Stimulated activated CD8-positive, alpha-beta memory T cell treated with anti-CD3 and anti-CD28 coated beads, Interleukin-7, amount 100 ng/mL, for 24 hours (primary cell): ENCODE measurements around the gene GALM.
"Not testable (repeated sequence)": the region's sequence is repeated elsewhere in the genome, so short reads cannot be mapped to it uniquely, and the experiment has no call there.

Source experiments
- DNase-seq: peaks from one replicate; pipeline ENCODE4 v3.0.0-alpha.2; 2020; ENCODE audit warnings: low read depth

GALM gene

DNA sequence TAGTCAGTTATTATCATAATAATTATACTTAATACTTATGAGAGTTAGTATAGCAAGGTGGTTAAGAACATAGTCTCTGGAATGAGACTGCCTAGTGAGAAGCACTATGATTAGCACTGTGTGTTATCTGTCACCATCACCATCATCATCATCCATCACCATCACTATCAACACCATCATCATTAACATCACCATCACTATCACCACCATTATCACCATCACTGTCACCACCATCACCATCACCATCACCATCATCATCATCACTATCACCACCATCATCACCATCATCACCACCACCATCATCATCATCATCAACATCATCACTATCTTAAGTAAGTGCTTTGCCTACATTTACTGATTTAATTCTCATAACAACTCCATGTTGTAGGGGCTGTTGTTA is 45.6 kb downstream of the GALM start:
- no peak for DNase-seq

DNA sequence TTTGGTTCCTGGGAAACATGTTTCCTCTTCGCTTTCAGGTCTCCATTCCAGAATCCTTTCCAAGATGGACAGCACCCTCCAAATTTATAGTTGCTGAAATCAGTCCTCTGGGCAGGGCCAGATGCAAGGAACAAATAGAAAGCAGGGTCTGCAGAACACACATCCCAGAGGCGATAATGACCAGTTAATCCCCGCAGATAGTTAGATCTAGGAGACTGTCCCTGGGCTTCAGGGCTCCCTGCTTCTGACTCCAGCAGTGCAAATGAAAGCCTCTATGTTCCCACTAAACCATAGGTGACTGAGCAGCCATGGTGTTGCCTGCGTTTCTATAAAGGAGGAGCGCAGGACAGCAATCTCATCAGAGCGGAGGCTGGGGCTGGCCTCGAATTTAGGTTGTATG is 46.5 kb downstream of the GALM start:
- DNase-seq, result no peak

DNA sequence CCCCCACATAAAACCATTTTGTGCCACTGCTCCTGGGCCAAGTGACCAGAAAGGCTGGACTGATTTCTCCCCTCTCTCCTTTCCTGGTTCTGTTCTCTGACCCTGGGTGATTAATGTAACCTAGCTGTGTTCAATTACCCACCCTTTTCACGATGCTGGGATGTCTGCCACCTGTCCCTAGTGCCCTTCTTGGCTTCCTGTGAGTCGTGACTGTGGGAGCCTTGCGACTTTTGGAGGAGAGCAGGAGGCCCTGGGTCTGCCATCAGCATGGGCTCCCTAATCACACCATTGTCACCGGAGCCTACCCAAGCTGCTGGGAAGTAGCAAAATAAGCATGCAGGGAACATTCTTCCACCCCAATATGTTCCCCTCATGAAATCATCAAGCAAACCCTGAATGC is 47.0 kb downstream of the GALM start:
- DNase-seq, result no peak

DNA sequence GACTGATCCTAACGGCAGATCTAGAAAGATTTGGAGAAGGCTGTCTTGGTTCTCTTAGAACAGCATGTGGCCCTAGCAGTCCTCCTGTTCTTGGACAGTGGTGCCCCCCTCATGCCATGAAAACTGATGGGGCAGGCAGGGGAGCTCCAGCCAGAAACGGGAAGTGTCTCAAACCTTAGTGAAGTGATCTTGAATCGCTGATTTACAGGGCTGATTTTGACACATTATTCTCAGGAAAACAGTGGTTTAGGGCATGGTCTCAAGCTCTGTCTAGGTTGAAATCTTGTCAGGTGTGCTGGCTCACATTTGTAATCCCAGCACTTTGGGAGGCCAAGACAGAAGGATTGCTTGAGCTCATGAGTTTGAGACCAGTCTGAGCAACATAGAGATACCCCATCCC is 47.4 kb downstream of the GALM start:
- DNase-seq, result no peak

GRCh38 chr2:38714941-38715340 is 49.0 kb downstream of the GALM start:
- DNase-seq, result not testable (repeated sequence)

DNA sequence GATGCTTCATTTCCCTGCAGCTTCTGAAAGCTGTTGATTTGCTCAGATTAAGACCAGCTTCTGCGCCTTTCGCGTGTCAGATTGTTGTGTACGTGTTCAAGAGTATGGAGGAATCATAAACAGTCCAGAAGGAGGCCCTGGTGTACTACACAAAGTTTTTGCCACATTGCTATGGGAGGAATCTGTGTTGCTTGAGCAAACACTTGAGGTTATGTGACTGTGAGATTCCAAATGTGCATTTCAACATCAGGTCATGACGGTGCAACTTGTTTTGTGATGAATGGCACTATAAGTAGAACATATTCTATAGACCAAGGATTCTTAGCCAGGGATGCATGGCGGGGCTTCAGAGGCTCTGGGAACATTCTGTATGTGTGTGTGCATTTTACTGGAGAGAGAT is 50.3 kb downstream of the GALM start:
- DNase-seq, result no peak

DNA sequence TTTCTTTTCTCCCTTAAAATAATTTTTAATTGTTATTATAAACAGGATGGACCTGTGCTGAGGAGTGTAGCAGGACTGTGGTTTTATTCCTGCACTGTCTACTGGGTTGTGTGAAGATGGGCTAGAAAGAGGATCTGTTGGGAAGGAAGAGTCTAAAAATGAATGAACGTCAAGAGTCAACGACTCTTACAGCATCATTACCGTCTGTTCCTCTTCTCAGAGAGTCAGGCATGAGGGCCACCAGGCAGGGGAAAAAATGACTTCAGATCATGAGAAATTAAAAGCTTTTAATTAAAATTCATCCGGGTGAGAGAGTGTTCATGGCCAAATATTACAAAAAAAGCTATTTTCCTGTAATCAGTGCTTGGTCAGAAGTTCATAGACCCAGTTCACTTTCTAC is 52.7 kb downstream of the GALM start:
- no peak for DNase-seq

DNA sequence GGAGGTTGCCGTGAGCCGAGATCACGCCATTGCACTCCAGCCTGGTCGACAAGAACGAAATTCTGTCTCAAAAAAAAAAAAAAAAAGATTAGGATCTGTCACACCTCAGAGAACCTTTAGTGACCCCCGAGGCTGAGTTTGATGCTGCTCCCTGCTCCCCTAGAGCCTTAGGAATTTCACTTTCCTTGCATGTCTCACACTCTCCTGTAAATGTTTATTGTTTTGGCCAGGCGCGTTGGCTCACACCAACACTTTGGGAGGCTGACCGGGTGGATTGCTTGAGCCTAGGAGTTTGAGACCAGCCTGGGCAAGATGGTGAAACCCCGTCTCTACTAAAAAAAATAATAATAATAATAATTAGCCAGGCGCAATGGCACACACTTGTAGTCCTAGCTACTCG is 53.8 kb downstream of the GALM start:
- DNase-seq, result no peak

DNA sequence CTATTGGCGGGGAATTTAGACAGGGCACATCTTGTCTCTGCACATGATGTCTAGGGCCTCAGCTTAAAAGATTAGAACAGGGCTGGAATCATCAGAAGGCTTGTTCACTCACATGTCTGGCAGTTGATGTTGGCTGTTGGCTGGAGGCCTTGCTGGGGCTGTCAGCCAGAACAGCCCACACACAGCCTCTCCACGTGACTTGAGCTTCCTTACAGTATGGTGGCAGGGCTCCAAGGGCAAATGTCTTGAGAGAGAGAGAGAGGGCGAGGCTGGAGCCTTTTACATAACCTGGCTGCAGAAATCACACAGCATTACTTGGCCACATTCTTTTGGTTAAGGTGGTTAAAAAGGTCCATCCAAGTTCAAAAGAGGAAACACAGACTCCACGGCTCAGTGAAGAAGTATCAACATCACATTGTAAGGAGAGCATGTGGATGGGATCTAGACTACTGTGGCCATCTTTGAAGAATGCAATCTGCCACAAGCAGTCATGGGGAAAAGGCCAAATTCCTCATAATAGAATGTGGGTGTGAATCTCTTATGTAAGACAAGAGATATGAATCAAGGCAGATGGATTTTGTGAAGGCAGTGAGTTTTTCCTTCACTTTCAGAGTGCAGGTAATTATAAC is 54.8 kb downstream of the GALM start:
- DNase-seq, result no peak

DNA sequence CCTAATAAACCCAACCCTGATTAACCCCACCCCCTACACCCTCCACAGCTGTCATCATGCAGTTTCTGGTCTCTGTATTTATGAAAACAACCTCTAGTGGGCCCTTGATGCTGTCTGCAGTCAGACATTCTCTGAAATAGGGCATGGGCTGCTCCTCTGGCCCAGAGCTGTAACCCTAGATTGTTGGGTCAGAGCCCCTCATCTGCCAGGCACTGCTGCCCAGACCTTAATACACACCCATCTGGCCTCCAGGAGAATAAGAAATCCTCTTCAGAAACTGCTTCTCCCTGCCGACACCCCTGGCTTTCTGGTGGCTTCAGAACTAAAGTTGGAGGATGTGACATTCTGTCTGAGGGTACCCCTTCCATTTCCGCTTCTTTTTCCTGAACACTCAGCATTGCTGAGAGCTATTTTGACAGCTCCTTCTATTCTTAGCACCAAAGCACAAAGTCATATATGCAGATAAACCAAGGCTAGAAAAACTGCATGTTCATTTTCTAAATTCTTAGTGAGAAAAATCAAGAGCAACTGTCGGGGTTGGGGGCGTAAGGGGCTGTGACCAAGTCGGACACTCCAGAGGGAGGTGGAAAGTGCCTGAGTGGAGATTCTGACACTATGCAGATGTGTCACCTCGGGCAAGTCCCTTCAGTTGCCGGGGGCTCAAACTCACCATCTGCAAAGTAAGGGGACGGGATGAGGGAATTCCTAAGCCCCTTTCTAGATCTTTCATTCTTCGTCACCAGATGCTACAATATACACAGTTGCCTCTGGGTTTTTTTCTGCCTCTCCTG is 56.6 kb downstream of the GALM start:
- peak; percentile 21 for DNase-seq

DNA sequence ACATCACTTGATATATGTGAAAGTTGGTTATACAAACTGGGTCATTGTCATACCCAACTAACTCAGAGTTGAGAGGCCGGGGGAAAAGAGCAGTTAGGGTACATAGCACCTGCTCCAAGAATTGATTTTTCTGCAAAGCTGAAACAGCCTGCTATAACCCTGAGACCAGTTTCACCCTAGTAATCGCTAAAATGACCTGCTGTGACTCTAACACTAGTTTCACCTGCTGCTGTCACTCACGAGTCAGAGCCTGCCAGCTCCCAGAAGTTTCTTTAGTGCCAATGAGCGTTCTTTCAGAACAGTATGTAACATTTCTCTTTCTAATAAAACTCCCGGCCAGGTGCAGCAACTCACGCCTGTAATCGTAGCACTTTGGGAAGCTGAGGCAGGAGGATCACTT is 57.3 kb downstream of the GALM start:
- no peak for DNase-seq

DNA sequence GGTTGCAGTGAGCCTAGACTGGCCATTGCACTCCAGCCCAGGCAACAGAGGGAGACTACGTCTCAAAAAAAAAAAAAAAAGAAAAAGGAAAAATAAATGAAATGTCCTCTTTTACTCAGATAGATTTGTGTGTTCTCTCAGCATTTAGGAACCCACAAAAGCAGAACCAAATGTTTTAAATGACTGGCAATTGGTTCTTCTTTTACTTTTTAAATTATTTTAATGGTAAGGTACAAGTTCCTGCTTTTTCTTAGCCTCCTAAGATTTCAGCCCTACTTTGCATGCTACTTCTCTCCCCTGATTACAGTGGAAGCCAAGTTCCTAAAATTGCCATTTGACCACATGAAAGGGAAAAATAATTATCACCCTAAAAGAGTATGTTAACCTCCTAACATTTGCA is 61.7 kb downstream of the GALM start:
- no peak for DNase-seq

DNA sequence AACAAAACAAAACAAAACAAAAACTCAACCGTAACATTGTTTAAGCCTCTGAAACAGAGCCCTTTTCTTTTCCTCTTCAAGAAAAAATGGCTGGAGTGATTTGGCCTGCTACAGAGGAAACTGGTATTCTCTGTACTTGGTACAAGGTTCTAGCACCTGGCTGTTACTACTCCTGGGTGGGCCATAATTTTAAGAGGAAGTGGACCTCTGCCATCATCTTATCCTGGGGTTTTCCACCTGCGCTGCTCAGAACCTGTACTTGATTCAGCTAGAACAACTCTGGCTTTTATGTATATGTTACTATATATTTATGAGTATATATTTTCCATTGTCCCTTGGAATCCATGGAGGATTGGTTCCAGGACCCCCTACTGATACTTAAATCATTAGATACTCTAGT is 62.8 kb downstream of the GALM start:
- DNase-seq, result no peak

- DNase-seq, result no peak
Observed at GRCh38 chr2:38731090-38731489, 65.2 kb downstream of the GALM start.

DNA sequence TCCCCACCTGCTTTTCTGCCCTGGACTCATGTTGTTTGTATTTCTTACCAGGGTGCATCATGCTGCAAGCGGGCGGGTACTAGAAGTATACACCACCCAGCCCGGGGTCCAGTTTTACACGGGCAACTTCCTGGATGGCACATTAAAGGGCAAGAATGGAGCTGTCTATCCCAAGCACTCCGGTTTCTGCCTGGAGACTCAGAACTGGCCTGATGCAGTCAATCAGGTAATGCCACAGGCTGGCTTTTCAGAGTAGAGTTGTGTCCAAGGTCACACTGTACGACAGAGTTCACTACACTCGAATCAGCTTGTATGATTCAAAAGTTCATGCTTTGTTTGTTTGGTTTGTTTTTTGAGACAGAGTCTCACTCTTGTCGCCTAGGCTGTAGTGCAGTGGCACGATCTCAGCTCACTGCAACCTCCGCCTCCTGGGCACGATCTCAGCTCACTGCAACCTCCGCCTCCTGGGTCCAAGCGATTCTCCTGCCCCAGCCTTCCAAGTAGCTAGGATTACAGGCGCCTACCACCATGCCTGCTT is 65.8 kb downstream of the GALM start:
- DNase-seq, result no peak

- DNase-seq, result no peak
Observed at GRCh38 chr2:38733300-38733971, 67.5 kb downstream of the GALM start.

GRCh38 chr2:38734299-38735058 is 68.6 kb downstream of the GALM start:
- DNase-seq, result no peak

GRCh38 chr2:38735999-38736320 is 70.0 kb downstream of the GALM start:
- no peak for DNase-seq

DNA sequence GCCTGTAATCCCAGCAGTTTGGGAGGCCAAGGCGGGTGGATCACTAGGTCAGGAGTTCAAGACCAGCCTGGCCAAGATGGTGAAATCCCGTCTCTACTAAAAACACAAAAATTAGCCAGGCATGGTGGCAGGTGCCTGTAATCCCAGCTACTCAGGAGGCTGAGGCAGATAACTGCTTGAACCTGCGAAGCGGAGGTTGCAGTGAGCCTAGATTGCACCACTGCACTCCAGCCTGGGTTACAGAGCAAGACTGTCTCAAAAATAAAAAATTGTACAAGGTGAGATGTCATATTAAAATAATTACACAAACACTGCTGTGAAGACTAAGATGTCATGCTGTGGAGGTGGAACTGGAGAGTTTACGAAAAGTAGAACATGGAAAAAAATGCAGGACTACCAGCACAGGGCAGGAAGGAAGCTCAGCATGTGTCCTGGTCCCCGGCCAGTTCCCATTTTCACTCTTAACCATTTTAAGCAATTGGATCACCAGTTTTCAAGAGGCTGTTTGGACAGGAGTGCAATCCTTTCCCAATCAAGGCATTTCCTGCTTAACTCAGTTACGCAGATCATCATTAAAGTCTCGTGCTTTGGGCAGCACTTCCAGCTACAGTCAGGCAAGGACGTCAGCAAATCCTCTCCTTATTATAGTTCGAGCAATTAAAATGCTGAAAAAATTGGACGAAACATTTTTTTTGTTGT is 71.2 kb downstream of the GALM start:
- DNase-seq, result not testable (repeated sequence)

DNA sequence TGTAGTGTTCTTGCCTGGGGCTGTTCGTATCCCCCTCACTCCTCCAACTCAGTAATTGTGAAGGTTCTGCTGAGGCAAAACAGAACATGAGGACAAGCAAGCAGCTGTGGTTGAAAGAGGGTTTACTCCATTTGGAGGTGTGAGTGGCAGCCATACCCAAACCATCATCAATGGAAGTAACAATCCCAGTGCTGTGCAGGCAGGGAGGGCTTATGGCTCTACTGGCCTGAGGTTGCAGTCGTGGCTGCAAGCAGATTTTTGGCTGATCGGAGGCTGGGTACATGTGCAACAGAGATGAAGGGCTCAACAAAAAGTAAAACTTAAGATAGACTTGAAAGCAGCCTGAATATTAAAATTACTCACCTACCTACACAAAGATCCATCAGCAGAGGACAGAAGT is 72.0 kb downstream of the GALM start:
- no peak for DNase-seq

- DNase-seq, result no peak
Observed at GRCh38 chr2:38739524-38739923, 73.6 kb downstream of the GALM start.
